Measurements from ENCODE around the gene DENND4C. TPM values are rescaled to one million over a fixed set of nuclear protein-coding genes. Genes with fewer than 3 reads are reported as not detected.
A peak's percentile ranks its signal among the peaks of the same experiment; 100 is the strongest.
"Not testable (repeated sequence)": the region's sequence is repeated elsewhere in the genome, so short reads cannot be mapped to it uniquely, and the experiment has no call there.

The DENND4C gene
- total RNA-seq, 3 donors from 2014 or later: 54.7 to 93.0 (median 72.3) TPM

DNA sequence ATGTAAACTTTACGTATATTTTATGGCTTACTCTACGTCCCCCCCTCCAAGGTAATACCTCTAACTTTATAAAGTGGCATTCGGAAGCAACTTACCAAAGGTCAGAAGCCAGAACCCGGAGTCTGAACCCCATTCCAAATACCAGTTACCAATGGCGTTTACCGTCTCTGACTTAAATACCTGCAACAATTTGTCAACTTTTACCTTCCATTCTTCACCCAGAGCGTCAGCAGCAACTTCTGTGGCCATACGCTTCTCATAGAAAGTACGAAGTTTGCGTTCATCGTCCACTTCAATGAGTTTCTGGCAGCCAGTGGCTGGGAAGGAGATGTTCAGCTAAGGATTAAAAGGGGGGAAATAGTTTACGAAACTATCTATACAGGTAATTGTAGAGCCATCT is 148.8 kb downstream of the DENND4C start:
- TF ChIP-seq, protein P1, sequence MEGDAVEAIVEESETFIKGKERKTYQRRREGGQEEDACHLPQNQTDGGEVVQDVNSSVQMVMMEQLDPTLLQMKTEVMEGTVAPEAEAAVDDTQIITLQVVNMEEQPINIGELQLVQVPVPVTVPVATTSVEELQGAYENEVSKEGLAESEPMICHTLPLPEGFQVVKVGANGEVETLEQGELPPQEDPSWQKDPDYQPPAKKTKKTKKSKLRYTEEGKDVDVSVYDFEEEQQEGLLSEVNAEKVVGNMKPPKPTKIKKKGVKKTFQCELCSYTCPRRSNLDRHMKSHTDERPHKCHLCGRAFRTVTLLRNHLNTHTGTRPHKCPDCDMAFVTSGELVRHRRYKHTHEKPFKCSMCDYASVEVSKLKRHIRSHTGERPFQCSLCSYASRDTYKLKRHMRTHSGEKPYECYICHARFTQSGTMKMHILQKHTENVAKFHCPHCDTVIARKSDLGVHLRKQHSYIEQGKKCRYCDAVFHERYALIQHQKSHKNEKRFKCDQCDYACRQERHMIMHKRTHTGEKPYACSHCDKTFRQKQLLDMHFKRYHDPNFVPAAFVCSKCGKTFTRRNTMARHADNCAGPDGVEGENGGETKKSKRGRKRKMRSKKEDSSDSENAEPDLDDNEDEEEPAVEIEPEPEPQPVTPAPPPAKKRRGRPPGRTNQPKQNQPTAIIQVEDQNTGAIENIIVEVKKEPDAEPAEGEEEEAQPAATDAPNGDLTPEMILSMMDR (IDR thresholded peaks at IDR 0.05): no peak
- no peaks in the 10 kb centered on the region for H3K9me3 ChIP-seq
- ATAC-seq: no peak
- no peak for DNase-seq
- H3K4me1 ChIP-seq (ENCODE audit: low read depth): peaks cover 19% of the 10 kb centered on the region
- intact Hi-C loops (cut with DNase I, micrococcal nuclease): no loop called here
- peaks cover 5% of the 10 kb centered on the region for H3K36me3 ChIP-seq (ENCODE audit: low read depth)
- H3K4me3 ChIP-seq: peak overlapping the region; percentile 52

DNA sequence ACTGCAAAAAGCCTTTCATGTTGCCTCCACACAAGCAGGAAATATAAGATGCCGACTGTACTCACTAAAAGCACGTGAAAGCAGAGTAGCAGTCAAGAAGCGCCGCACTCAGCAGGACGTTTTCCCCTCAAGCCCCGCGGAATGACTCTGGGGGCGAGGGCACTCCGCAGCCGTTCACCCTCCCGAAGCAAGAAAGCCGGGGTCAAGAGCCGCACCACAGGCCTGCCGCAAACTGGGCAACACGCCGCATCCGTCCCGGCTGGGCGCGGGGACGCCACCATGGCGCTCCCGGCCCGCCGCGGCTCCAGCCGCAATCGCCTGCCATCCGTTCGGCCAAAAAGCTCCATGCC is 149.2 kb downstream of the DENND4C start:
- H3K36me3 ChIP-seq (ENCODE audit: low read depth): peaks cover 5% of the 10 kb centered on the region
- ATAC-seq: peak; percentile 57
- intact Hi-C loops (cut with DNase I, micrococcal nuclease): loop anchor here in 1 of 2 donors (5.0 kb wide), 1 partner anchor 78 kb away; no protein-coding TSS in a partner anchor
- H3K4me3 ChIP-seq: peak overlapping the region; percentile 52
- H3K9me3 ChIP-seq: no peaks in the 10 kb centered on the region
- H3K4me1 ChIP-seq (ENCODE audit: low read depth): peaks cover 19% of the 10 kb centered on the region
- TF ChIP-seq, protein P1 (IDR thresholded peaks at IDR 0.05): no peak
- DNase-seq: peak in 2 of 3 donors; percentile 46 to 70

DNA sequence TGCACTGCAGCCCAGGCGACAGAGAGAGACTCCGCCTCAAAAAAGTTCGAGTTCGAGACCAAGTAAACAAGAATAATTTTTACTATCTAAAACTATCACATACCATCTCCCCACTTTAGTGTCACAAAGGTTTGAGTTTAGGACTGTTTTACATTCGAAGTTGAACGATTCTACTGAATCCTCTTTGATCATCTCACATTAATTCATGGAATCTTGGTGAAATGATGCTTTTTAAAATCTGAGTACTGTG is 150.3 kb downstream of the DENND4C start:
- DNase-seq (no peak), ATAC-seq (no peak)
- peaks cover 19% of the 10 kb centered on the region for H3K4me1 ChIP-seq (ENCODE audit: low read depth)
- intact Hi-C loops (cut with DNase I, micrococcal nuclease): loop anchor here in 1 of 2 donors (5.0 kb wide), 1 partner anchor 77 kb away; no protein-coding TSS in a partner anchor
- H3K4me3 ChIP-seq: peak overlapping the region; percentile 52
- peaks cover 5% of the 10 kb centered on the region for H3K36me3 ChIP-seq (ENCODE audit: low read depth)
- TF ChIP-seq, protein P1 (IDR thresholded peaks at IDR 0.05): no peak
- H3K9me3 ChIP-seq: no peaks in the 10 kb centered on the region

DNA sequence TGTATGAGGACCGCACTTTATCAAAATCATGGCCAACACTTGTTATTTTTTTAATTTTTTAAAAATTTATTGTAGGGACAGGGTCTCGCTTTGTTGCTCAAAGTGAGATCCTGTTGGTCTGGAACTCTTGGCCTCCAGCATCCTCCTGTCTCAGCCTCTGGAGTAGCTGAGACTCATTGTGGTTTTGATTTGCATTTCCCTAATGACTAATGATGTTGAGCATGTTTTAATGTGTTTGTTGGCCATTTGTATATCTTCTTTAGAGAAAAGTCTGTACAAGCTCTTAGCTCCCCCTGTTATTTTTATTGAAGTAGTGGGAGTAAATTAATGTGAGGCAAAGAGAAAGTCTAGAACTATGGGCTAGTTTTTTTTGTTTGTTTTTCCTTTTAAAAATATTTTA is 151.2 kb downstream of the DENND4C start:
- Histone ChIP-seq H3K4me3 (no peak overlapping the region), H3K4me1 (ENCODE audit: low read depth) (peaks cover 19% of the 10 kb centered on the region), H3K36me3 (ENCODE audit: low read depth) (peaks cover 5% of the 10 kb centered on the region), H3K9me3 (no peaks in the 10 kb centered on the region)
- intact Hi-C loops (cut with DNase I, micrococcal nuclease): loop anchor here in 1 of 2 donors (5.0 kb wide), 1 partner anchor 76 kb away; no protein-coding TSS in a partner anchor
- no peak for ATAC-seq
- TF ChIP-seq, protein P1 (IDR thresholded peaks at IDR 0.05): no peak
- DNase-seq: no peak

DNA sequence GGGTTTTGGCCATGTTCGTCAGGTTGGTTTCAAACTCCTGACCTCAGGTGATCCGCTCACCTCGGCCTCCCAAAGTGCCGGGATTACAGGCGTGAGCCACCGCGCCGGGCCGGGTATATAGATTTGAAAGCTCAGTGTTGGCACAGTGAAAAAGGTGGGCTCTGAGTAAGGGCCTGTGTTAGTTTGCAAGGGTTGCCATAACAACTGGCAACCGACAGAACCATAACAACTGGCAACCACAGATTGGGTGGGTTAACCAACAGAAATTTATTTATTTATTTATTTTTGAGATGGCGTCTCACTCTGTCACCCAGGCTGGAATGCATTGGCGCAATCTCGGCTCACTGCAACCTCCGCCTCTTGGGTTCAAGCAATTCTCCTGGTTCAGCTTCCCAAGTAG is 154.7 kb downstream of the DENND4C start:
- DNase-seq; H3K36me3 ChIP-seq (ENCODE audit: low read depth); ATAC-seq; H3K4me3 ChIP-seq; intact Hi-C loops (cut with DNase I, micrococcal nuclease); H3K9me3 ChIP-seq; H3K4me1 ChIP-seq (ENCODE audit: low read depth): not testable (repeated sequence)

DNA sequence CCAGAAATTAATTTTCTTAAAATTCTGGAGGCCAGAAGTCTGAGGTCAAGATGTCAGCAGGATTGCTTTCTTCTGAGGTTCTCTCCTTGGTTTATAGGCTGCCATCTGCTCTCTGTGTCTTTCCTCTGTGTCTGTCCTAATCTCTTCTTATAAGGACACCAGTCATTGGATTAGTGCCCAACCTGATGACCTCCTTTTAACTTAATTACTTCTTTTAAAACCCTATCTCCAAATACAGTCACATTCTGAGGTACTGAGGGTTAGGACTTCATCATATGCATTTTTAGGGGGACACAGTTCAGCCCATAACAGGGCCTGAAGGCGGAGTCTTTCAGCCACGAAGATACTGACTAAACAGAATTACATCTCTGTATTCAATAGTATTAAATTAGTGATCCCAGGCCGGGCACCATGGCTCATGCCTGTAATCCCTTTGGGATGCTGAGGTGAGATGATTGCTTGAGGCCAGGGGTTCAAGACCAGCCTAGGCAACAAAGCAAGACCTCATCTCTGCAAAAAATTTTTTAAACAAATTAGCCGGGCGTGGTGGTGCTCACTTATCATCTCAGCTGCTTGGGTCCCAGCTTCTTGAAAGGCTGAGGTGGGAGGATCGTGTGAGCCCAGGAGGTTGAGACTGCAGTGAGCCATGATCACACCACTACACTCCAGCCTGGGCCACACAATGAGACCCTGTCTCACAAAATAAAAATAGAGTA is 155.5 kb downstream of the DENND4C start:
- no peak overlapping the region for H3K4me3 ChIP-seq
- DNase-seq: no peak
- no peaks in the 10 kb centered on the region for H3K9me3 ChIP-seq
- H3K4me1 ChIP-seq (ENCODE audit: low read depth): no peaks in the 10 kb centered on the region
- intact Hi-C loops (cut with DNase I, micrococcal nuclease): no loop called here
- TF ChIP-seq, protein P1 (IDR thresholded peaks at IDR 0.05): no peak
- no peaks in the 10 kb centered on the region for H3K36me3 ChIP-seq (ENCODE audit: low read depth)
- ATAC-seq: no peak

All from mucosa of descending colon (tissue), 3 donors.